Brain pericyte (primary cell): Measurements from ENCODE around the gene TNFAIP3.
"Not testable (repeated sequence)": the region's sequence is repeated elsewhere in the genome, so short reads cannot be mapped to it uniquely, and the experiment has no call there.

Experiments
- DNase-seq: peaks from one replicate; pipeline ENCODE4 v3.0.0-alpha.2; 2012; ENCODE audit warnings: low read depth, low spot score

TNFAIP3 gene

GRCh38 chr6:137844773-137845172, 22.3 kb upstream of the TNFAIP3 start:
- not testable (repeated sequence) for DNase-seq

- no peak for DNase-seq
Observed at GRCh38 chr6:137845460-137845859, 21.6 kb upstream of the TNFAIP3 start.

GRCh38 chr6:137846274-137846673, 20.8 kb upstream of the TNFAIP3 start:
- DNase-seq: no peak

- no peak for DNase-seq
Observed at GRCh38 chr6:137846772-137847313, 20.2 kb upstream of the TNFAIP3 start.

GRCh38 chr6:137847748-137848147, 19.3 kb upstream of the TNFAIP3 start:
- no peak for DNase-seq

- DNase-seq: no peak
Observed at GRCh38 chr6:137848672-137849071, 18.4 kb upstream of the TNFAIP3 start.

- no peak for DNase-seq
Observed at GRCh38 chr6:137849181-137849980, 17.7 kb upstream of the TNFAIP3 start.

- no peak for DNase-seq
Observed at GRCh38 chr6:137849981-137850714, 16.9 kb upstream of the TNFAIP3 start.

GRCh38 chr6:137850816-137851602, 16.1 kb upstream of the TNFAIP3 start:
- no peak for DNase-seq

- DNase-seq: no peak
Observed at GRCh38 chr6:137851669-137852068, 15.4 kb upstream of the TNFAIP3 start.

GRCh38 chr6:137852346-137852745, 14.7 kb upstream of the TNFAIP3 start:
- no peak for DNase-seq

- no peak for DNase-seq
Observed at GRCh38 chr6:137852811-137853210, 14.2 kb upstream of the TNFAIP3 start.

GRCh38 chr6:137853569-137854213, 13.4 kb upstream of the TNFAIP3 start:
- no peak for DNase-seq

- no peak for DNase-seq
Observed at GRCh38 chr6:137856138-137856898, 10.7 kb upstream of the TNFAIP3 start.

- DNase-seq: no peak
Observed at GRCh38 chr6:137859025-137859424, 8.0 kb upstream of the TNFAIP3 start.

GRCh38 chr6:137860394-137861005, 6.6 kb upstream of the TNFAIP3 start:
- DNase-seq: no peak

GRCh38 chr6:137861550-137862337, 5.3 kb upstream of the TNFAIP3 start:
- no peak for DNase-seq

GRCh38 chr6:137862419-137863090, 4.5 kb upstream of the TNFAIP3 start:
- DNase-seq: no peak
